Mesendoderm (in vitro differentiated cells): ENCODE data around the gene AKT3.

Experiments
- DNase-seq: peaks from one replicate; pipeline ENCODE4 v3.0.0; 2013
- H2AK5ac ChIP-seq: 2 replicates; pipeline ENCODE4 v1.6.1; 2013; ENCODE audit warnings: low read length, inconsistent platforms
- H2BK120ac ChIP-seq: 2 replicates; pipeline ENCODE4 v1.6.1; 2013; ENCODE audit warnings: low read depth, mild to moderate bottlenecking, low read length, moderate library complexity, mixed read lengths
- H2BK15ac ChIP-seq: replicated peaks from 2 replicates; pipeline ENCODE4 v1.6.1; 2013; ENCODE audit warnings: low read depth, mild to moderate bottlenecking, moderate library complexity
- H2BK5ac ChIP-seq: 2 replicates; pipeline ENCODE4 v1.6.1; 2013; ENCODE audit warnings: low read length, inconsistent platforms
- H3K18ac ChIP-seq: 2 replicates; pipeline ENCODE4 v1.6.1; 2013; ENCODE audit warnings: mild to moderate bottlenecking, low read length, mixed read lengths
- H3K23ac ChIP-seq: one replicate; pipeline ENCODE4 v1.6.1; 2013; ENCODE audit warnings: low read length
- H3K27ac ChIP-seq: 2 replicates; pipeline ENCODE4 v1.5.1; 2013; ENCODE audit warnings: low read depth, mild to moderate bottlenecking, inconsistent platforms, low read length, moderate library complexity
- H3K27me3 ChIP-seq: 2 replicates; pipeline ENCODE4 v1.6.1; 2013; ENCODE audit warnings: low read length, control low read depth, mild to moderate bottlenecking, inconsistent platforms; ENCODE audit not compliant: insufficient read depth, poor library complexity
- H3K36me3 ChIP-seq: 2 replicates; pipeline ENCODE4 v1.6.1; 2013; ENCODE audit warnings: low read length, inconsistent platforms; ENCODE audit not compliant: control insufficient read depth, insufficient read depth
- H3K4ac ChIP-seq: one replicate; pipeline ENCODE4 v1.6.1; 2013; ENCODE audit warnings: low read depth, mild to moderate bottlenecking, low read length, moderate library complexity
- H3K4me1 ChIP-seq: 2 replicates; pipeline ENCODE4 v1.6.1; 2013; ENCODE audit warnings: low read depth, low read length, inconsistent platforms; ENCODE audit not compliant: control insufficient read depth
- H3K4me2 ChIP-seq: 2 replicates; pipeline ENCODE4 v1.6.1; 2013; ENCODE audit warnings: low read length
- H3K4me3 ChIP-seq: 2 replicates; pipeline ENCODE4 v1.5.1; 2013; ENCODE audit warnings: mild to moderate bottlenecking, low read length
- H3K56ac ChIP-seq: one replicate; pipeline ENCODE4 v1.6.1; 2013; ENCODE audit warnings: low read length
- H3K79me1 ChIP-seq: 2 replicates; pipeline ENCODE4 v1.6.1; 2013; ENCODE audit warnings: low read length, inconsistent platforms
- H3K79me2 ChIP-seq: 2 replicates; pipeline ENCODE4 v1.6.1; 2013; ENCODE audit warnings: mild to moderate bottlenecking, low read length; ENCODE audit not compliant: control insufficient read depth, insufficient read depth
- H3K9ac ChIP-seq: 2 replicates; pipeline ENCODE4 v1.6.1; 2013; ENCODE audit warnings: low read length, inconsistent platforms
- H4K5ac ChIP-seq: one replicate; pipeline ENCODE4 v1.6.1; 2013; ENCODE audit warnings: low read length
- H4K8ac ChIP-seq: one replicate; pipeline ENCODE4 v1.6.1; 2013; ENCODE audit warnings: low read depth, mild to moderate bottlenecking, control low read depth, low read length, moderate library complexity
- WGBS: extraction: QIAGEN DNeasy Blood & Tissue Kit; methylation state at CpG from one replicate; pipeline ENCODE4 v1.1.7; 2013; ENCODE audit warnings: low lambda C conversion rate, missing lambda C conversion rate; ENCODE audit not compliant: insufficient coverage; ENCODE audit errors: extremely low coverage; 5-methylcytosine and 5-hydroxymethylcytosine counted together

Gene AKT3

DNA sequence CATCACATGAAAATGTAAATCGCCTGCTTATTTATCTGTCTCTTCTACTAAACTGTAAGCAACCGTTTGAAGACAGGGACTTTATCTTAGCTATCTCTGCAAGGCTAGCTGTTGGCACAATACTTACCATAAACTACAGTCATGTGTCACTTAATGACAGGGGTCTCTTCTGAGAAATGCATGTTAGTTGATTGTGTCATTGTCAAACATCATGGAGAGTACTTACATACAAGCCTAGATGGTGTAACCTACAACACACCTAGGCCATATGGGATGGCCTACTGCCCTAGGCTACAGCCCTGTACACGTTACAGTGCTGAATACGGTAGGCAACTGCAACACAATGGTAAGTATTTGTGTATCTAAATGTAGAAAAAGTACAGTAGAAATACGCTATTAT, 326.3 kb downstream of the AKT3 start:
- no peak overlapping the region for H2BK15ac ChIP-seq
- H2AK5ac ChIP-seq, result no peak overlapping the region
- DNase-seq, result no peak
- no peak overlapping the region for H3K27ac ChIP-seq
- no peak overlapping the region for H3K18ac ChIP-seq
- no CpG with 5 or more reads among the region's 5 CpGs for WGBS
- H3K4ac ChIP-seq, result no peak overlapping the region
- H3K4me2 ChIP-seq, result no peak overlapping the region
- no peaks in the 10 kb centered on the region for H3K79me1 ChIP-seq
- no peak overlapping the region for H3K9ac ChIP-seq
- no peak overlapping the region for H2BK120ac ChIP-seq
- H3K36me3 ChIP-seq, result no peaks in the 10 kb centered on the region
- H3K27me3 ChIP-seq, result no peaks in the 10 kb centered on the region
- H3K23ac ChIP-seq, result no peak overlapping the region
- no peak overlapping the region for H2BK5ac ChIP-seq
- H3K4me3 ChIP-seq, result no peak overlapping the region
- no peak overlapping the region for H3K56ac ChIP-seq
- H3K4me1 ChIP-seq, result peaks cover 2% of the 10 kb centered on the region
- H4K8ac ChIP-seq, result no peak overlapping the region
- H3K79me2 ChIP-seq, result no peaks in the 10 kb centered on the region
- no peak overlapping the region for H4K5ac ChIP-seq

DNA sequence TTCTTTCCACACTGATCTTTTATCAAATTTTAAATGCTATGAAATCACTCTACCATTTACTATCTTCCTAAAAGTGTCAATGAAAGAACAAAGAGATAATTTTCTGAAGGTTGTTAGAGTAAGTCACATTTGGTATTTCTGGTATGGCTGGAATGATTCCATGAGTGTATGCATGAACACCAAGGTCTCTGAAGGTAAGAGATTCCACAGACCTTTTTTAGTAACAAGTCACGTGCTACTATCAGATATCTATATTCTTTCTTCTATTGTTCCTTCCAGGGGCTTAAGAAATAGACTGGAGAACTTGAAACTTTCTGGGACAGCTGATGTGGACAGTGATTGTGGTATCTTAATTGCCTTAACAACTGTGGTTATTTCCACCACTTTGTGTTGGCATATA, 329.2 kb downstream of the AKT3 start:
- no peaks in the 10 kb centered on the region for H3K36me3 ChIP-seq
- no peak overlapping the region for H3K9ac ChIP-seq
- peak; percentile 74 for DNase-seq
- no peaks in the 10 kb centered on the region for H3K79me1 ChIP-seq
- H3K27me3 ChIP-seq, result no peaks in the 10 kb centered on the region
- H2AK5ac ChIP-seq, result no peak overlapping the region
- no peak overlapping the region for H3K23ac ChIP-seq
- H3K4me2 ChIP-seq, result no peak overlapping the region
- no peak overlapping the region for H4K8ac ChIP-seq
- WGBS, result no CpG with 5 or more reads among the region's 1 CpG
- no peak overlapping the region for H2BK5ac ChIP-seq
- no peak overlapping the region for H3K4ac ChIP-seq
- H3K27ac ChIP-seq, result no peak overlapping the region
- no peak overlapping the region for H3K56ac ChIP-seq
- no peak overlapping the region for H3K4me3 ChIP-seq
- H3K4me1 ChIP-seq, result peaks cover 2% of the 10 kb centered on the region
- no peak overlapping the region for H3K18ac ChIP-seq
- H3K79me2 ChIP-seq, result no peaks in the 10 kb centered on the region
- no peak overlapping the region for H2BK120ac ChIP-seq
- no peak overlapping the region for H4K5ac ChIP-seq
- no peak overlapping the region for H2BK15ac ChIP-seq

DNA sequence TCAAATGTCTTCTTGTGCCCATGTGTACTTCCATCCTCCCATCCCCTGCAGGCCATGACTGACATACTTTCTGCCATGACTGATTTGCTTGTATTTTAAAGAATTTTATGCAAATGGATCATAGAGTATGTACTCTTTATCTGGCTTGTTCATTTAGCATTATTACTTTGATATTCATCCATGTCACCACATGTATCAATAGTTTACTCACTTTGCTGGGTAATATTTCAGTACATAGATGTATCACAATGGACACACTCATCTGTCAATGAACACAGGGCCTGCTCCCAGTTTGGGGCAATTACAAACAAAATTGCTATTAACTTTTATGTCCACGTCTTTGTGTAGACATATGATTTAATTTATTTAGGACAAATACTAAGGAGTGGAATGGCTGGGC, 335.1 kb downstream of the AKT3 start:
- no peaks in the 10 kb centered on the region for H3K36me3 ChIP-seq
- no peak for DNase-seq
- H3K4me3 ChIP-seq, result no peak overlapping the region
- H3K4ac ChIP-seq, result no peak overlapping the region
- H4K5ac ChIP-seq, result no peak overlapping the region
- no peak overlapping the region for H2BK120ac ChIP-seq
- no peaks in the 10 kb centered on the region for H3K27me3 ChIP-seq
- H4K8ac ChIP-seq, result no peak overlapping the region
- no peak overlapping the region for H2AK5ac ChIP-seq
- H3K79me1 ChIP-seq, result no peaks in the 10 kb centered on the region
- no CpG with 5 or more reads among the region's 1 CpG for WGBS
- H3K18ac ChIP-seq, result no peak overlapping the region
- no peak overlapping the region for H3K56ac ChIP-seq
- H2BK15ac ChIP-seq, result no peak overlapping the region
- no peaks in the 10 kb centered on the region for H3K79me2 ChIP-seq
- no peaks in the 10 kb centered on the region for H3K4me1 ChIP-seq
- H3K4me2 ChIP-seq, result no peak overlapping the region
- no peak overlapping the region for H3K23ac ChIP-seq
- no peak overlapping the region for H3K9ac ChIP-seq
- H2BK5ac ChIP-seq, result no peak overlapping the region
- no peak overlapping the region for H3K27ac ChIP-seq

DNA sequence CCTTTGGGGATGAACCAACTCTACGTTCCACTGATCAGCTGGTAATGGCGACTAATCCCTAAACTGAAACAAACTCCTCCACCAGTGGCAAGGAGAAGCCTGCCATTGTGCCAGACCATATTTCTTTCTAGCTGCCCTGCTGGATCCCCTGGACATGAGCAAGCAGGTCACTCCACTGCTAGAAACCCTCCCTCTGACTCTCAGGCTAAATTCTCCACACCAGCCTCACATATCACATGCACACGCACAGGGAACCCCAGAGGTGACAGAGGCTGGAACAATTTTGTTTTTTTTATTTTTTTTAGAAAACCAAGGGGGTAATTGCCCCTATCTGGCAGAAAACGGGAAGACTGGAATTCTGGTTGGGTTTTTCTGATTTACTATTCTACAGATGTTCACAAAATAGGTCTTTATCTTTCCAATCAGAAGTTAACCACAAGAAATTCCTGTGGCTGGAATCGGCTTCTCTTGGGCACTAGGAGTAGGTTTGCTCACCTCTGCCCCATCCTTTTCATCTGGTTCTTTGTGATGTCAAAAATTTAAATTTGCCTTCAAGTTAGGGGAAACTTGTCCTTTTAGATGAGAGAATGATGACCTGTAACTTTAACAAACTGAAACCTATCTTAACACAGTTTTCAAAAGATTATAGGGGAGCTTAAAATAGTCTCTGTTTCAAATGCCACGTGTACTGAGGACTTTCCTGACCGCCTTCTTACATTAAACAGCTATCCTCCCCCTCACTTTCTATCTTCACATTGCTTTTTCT, 336.1 kb downstream of the AKT3 start:
- Histone ChIP-seq H3K18ac (no peak overlapping the region), H2AK5ac (no peak overlapping the region), H3K4me3 (no peak overlapping the region), H3K27me3 (no peaks in the 10 kb centered on the region), H3K56ac (no peak overlapping the region), H3K4me2 (no peak overlapping the region), H3K9ac (no peak overlapping the region), H4K8ac (no peak overlapping the region), H2BK5ac (no peak overlapping the region), H2BK120ac (no peak overlapping the region), H3K4ac (no peak overlapping the region), H3K27ac (no peak overlapping the region), H2BK15ac (no peak overlapping the region), H3K36me3 (no peaks in the 10 kb centered on the region), H3K79me2 (no peaks in the 10 kb centered on the region), H4K5ac (no peak overlapping the region), H3K4me1 (no peaks in the 10 kb centered on the region), H3K79me1 (no peaks in the 10 kb centered on the region), H3K23ac (no peak overlapping the region)
- WGBS, result no CpG with 5 or more reads among the region's 7 CpGs
- no peak for DNase-seq

DNA sequence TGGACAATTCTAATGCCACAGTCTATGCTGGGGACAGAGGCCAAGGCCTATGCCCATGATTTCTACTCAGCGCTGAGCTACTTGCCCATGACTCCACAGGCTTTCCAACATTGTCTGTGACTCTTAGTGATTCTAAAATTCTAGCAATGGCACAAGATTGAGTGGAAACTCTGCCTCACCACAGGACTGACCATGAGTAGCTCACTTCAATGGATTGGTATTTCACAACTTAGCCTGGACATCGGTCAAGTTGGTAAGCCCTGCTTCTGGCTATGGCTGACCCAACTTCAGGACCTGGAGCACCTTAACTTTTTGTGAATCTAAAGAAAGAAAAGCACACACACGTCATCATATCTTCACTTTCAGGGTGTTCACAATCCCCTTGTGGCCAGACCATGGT, 339.1 kb downstream of the AKT3 start:
- Histone ChIP-seq H2BK5ac (no peak overlapping the region), H3K4me2 (no peak overlapping the region), H2BK120ac (no peak overlapping the region), H3K79me1 (no peaks in the 10 kb centered on the region), H4K5ac (no peak overlapping the region), H4K8ac (no peak overlapping the region), H3K27me3 (no peaks in the 10 kb centered on the region), H3K27ac (no peak overlapping the region), H2AK5ac (no peak overlapping the region), H3K23ac (no peak overlapping the region), H3K9ac (no peak overlapping the region), H3K4ac (no peak overlapping the region), H2BK15ac (no peak overlapping the region), H3K4me3 (no peak overlapping the region), H3K79me2 (no peaks in the 10 kb centered on the region), H3K4me1 (no peaks in the 10 kb centered on the region), H3K18ac (no peak overlapping the region), H3K36me3 (no peaks in the 10 kb centered on the region), H3K56ac (no peak overlapping the region)
- DNase-seq, result no peak
- WGBS, result no CpG with 5 or more reads among the region's 3 CpGs

DNA sequence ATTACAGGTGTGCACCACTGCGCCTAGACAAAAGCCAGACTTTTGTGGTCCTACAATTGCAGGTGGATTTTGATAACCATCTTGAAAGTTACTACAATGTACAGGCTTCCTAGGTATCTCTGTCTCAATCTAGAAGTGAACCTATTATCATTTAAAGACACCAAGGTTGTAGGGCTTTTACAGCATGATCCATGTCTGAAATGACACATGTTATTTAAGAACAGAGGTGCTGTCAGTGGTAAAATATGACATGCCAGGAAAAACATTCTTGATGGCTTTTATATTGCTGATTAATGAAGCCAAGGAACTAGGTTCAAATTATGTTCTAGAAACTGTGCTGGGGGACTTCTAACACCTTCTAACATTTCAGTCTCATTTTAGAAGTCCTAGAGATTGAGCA, 341.1 kb downstream of the AKT3 start:
- Histone ChIP-seq H2BK15ac (no peak overlapping the region), H3K79me2 (no peaks in the 10 kb centered on the region), H3K56ac (no peak overlapping the region), H3K4ac (no peak overlapping the region), H2AK5ac (no peak overlapping the region), H3K4me1 (no peaks in the 10 kb centered on the region), H2BK120ac (no peak overlapping the region), H3K36me3 (no peaks in the 10 kb centered on the region), H4K5ac (no peak overlapping the region), H3K27ac (no peak overlapping the region), H4K8ac (no peak overlapping the region), H3K4me2 (no peak overlapping the region), H3K4me3 (no peak overlapping the region), H3K9ac (no peak overlapping the region), H3K79me1 (no peaks in the 10 kb centered on the region), H3K23ac (no peak overlapping the region), H3K18ac (no peak overlapping the region), H2BK5ac (no peak overlapping the region), H3K27me3 (no peaks in the 10 kb centered on the region)
- no CpG with 5 or more reads among the region's 1 CpG for WGBS
- no peak for DNase-seq
